ENCODE results near the gene ATP2C2.
"Not testable (repeated sequence)": the region's sequence is repeated elsewhere in the genome, so short reads cannot be mapped to it uniquely, and the experiment has no call there.

The ATP2C2 gene

GRCh38 chr16:84421081-84421937, 53.0 kb downstream of the ATP2C2 start:
- no peak for DNase-seq (ENCODE audit: low read depth)

GRCh38 chr16:84421938-84422220, 53.5 kb downstream of the ATP2C2 start:
- no peak for DNase-seq (ENCODE audit: low read depth)

GRCh38 chr16:84423416-84423837, 55.1 kb downstream of the ATP2C2 start:
- no peak for DNase-seq (ENCODE audit: low read depth)

- no peak for DNase-seq (ENCODE audit: low read depth)
Measured at GRCh38 chr16:84425696-84426095, 57.4 kb downstream of the ATP2C2 start.

- DNase-seq (ENCODE audit: low read depth) = no peak
Measured at GRCh38 chr16:84426804-84427203, 58.5 kb downstream of the ATP2C2 start.

GRCh38 chr16:84427553-84427952, 59.2 kb downstream of the ATP2C2 start:
- DNase-seq (ENCODE audit: low read depth) = no peak

- DNase-seq (ENCODE audit: low read depth) = no peak
Measured at GRCh38 chr16:84430860-84431259, 62.5 kb downstream of the ATP2C2 start.

- no peak for DNase-seq (ENCODE audit: low read depth)
Measured at GRCh38 chr16:84434800-84435199, 66.5 kb downstream of the ATP2C2 start.

GRCh38 chr16:84436196-84436595, 67.9 kb downstream of the ATP2C2 start:
- no peak for DNase-seq (ENCODE audit: low read depth)

- DNase-seq (ENCODE audit: low read depth) = no peak
Measured at GRCh38 chr16:84438971-84439696, 70.8 kb downstream of the ATP2C2 start.

- no peak for DNase-seq (ENCODE audit: low read depth)
Measured at GRCh38 chr16:84442416-84443145, 74.2 kb downstream of the ATP2C2 start.

GRCh38 chr16:84443166-84443802, 74.9 kb downstream of the ATP2C2 start:
- no peak for DNase-seq (ENCODE audit: low read depth)

- DNase-seq (ENCODE audit: low read depth) = no peak
Measured at GRCh38 chr16:84444476-84444875, 76.1 kb downstream of the ATP2C2 start.

- no peak for DNase-seq (ENCODE audit: low read depth)
Measured at GRCh38 chr16:84446084-84446483, 77.7 kb downstream of the ATP2C2 start.

- no peak for DNase-seq (ENCODE audit: low read depth)
Measured at GRCh38 chr16:84446596-84447392, 78.5 kb downstream of the ATP2C2 start.

GRCh38 chr16:84448444-84448843, 80.1 kb downstream of the ATP2C2 start:
- no peak for DNase-seq (ENCODE audit: low read depth)

GRCh38 chr16:84449156-84450140, 81.1 kb downstream of the ATP2C2 start:
- no peak for DNase-seq (ENCODE audit: low read depth)

- DNase-seq (ENCODE audit: low read depth) = no peak
Measured at GRCh38 chr16:84450176-84450865, 82.0 kb downstream of the ATP2C2 start.

- not testable (repeated sequence) for DNase-seq (ENCODE audit: low read depth)
Measured at GRCh38 chr16:84451010-84451676, 82.8 kb downstream of the ATP2C2 start.
